AG09309 (cell line): ENCODE measurements around the gene USP15.

Experiments used
- DNase-seq: peaks from one replicate; pipeline ENCODE4 v3.0.0-alpha.2; 2010; ENCODE audit warnings: low read depth
- H3K4me3 ChIP-seq: 2 replicates; pipeline ENCODE4 v1.5.1; 2011; ENCODE audit warnings: mild to moderate bottlenecking, low read depth, low read length, moderate library complexity; ENCODE audit not compliant: control insufficient read depth
- CTCF ChIP-seq: IDR thresholded peaks from 2 replicates; pipeline ENCODE4 v1.5.1; 2011; ENCODE audit warnings: mild to moderate bottlenecking, low read depth, low read length, inconsistent platforms; ENCODE audit not compliant: insufficient read depth, control insufficient read depth; ENCODE audit errors: missing control alignments

The USP15 gene

GRCh38 chr12:62260733-62261683 lies 804 bp downstream of the USP15 start:
- no peak for TF ChIP-seq CTCF

GRCh38 chr12:62261876-62262517 lies 1.8 kb downstream of the USP15 start:
- no peak overlapping the region for H3K4me3 ChIP-seq
- no peak for TF ChIP-seq CTCF
- DNase-seq: no peak

More at GRCh38 chr12:62260733-62261683, 804 bp downstream of the USP15 start:
- peak overlapping the region; percentile 99 for H3K4me3 ChIP-seq
- DNase-seq: no peak

- DNase-seq: no peak
- no peak overlapping the region for H3K4me3 ChIP-seq
Observed at GRCh38 chr12:62263232-62263631, 3.0 kb downstream of the USP15 start.

GRCh38 chr12:62263966-62264365 lies 3.8 kb downstream of the USP15 start:
- TF ChIP-seq CTCF: no peak
- no peak overlapping the region for H3K4me3 ChIP-seq
- DNase-seq: no peak

More at GRCh38 chr12:62263232-62263631, 3.0 kb downstream of the USP15 start:
- no peak for TF ChIP-seq CTCF

- no peak overlapping the region for H3K4me3 ChIP-seq
- TF ChIP-seq CTCF: no peak
- no peak for DNase-seq
Observed at GRCh38 chr12:62264706-62265105, 4.5 kb downstream of the USP15 start.

GRCh38 chr12:62265511-62265910 lies 5.3 kb downstream of the USP15 start:
- no peak overlapping the region for H3K4me3 ChIP-seq
- TF ChIP-seq CTCF: no peak
- no peak for DNase-seq
